Measurements from ENCODE around the gene COX18.

GRCh38 chr4:73045879-73046278 is 23.6 kb downstream of the COX18 start:
- TF ChIP-seq POLR2A (IDR thresholded peaks at IDR 0.05) (no peak), CTCF (IDR thresholded peaks at IDR 0.05) (no peak)
